ENCODE results near the gene MXRA8. TPM values are rescaled to one million over a fixed set of nuclear protein-coding genes. Genes with fewer than 3 reads are reported as not detected.

MXRA8 gene
- total and polyA plus RNA-seq, 7 experiments from 2014 or later: 0.39 to 2.2 (median 0.86) TPM

DNA sequence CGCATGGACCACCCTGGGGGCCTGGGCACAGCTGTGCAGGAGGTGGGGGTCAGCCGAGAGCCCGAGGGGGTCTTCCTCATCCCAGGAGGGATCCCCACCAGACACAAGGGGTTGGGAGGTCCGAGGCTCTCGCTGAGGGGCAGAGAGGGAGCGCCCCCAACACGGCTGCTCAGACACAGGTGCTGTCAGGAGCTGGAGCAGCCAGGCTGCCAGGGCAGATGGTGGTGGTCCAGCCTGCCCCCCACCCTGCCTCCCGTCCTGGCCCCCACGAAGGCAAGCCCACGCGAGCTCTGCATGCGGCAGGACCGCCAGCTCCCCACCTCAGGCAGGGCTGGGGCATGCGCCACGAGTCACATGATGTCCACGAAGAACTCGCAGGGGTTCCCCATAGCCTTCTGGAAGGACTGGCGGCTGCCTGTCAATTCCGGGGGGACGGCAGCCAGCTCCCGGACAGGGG, 22.5 kb downstream of the MXRA8 start:
- no peak for DNase-seq
- POLR2A ChIA-PET: interaction anchor here (0.7 to 1.3 kb wide), 2 partner anchors 12 to 16 kb away, joined by 3 read pairs; no protein-coding TSS in a partner anchor
- Histone ChIP-seq H3K27ac (ENCODE audit: low read depth, low read length) (no peak overlapping the region), H3K4me1 (ENCODE audit: control insufficient read depth in 2 of 2, insufficient read depth in 2 of 2, low read length in 2 of 2) (no peaks in the 10 kb centered on the region), H3K27me3 (ENCODE audit: control insufficient read depth in 2 of 2, insufficient read depth in 2 of 2, low read length in 2 of 2) (no peaks in the 10 kb centered on the region), H3K4me3 (ENCODE audit: low read length) (no peak overlapping the region), H3K9me3 (ENCODE audit: control insufficient read depth in 2 of 3, low read length in 3 of 3) (no peaks in the 10 kb centered on the region), H3K36me3 (ENCODE audit: control insufficient read depth in 2 of 3, insufficient read depth in 3 of 3, low read length in 3 of 3) (peaks cover 0 to 23% (median 0%) of the 10 kb centered on the region in 3 experiments)
- no peak for ATAC-seq
- no peak overlapping the region for H3K27ac Mint-ChIP-seq
- H3K4me3 Mint-ChIP-seq: no peak overlapping the region
- H3K4me1 Mint-ChIP-seq: no peaks in the 10 kb centered on the region
- intact Hi-C loops (cut with micrococcal nuclease): no loop called here
- H3K27me3 Mint-ChIP-seq: no peaks in the 10 kb centered on the region
- CTCF ChIA-PET: no interaction called here
- H3K9me3 Mint-ChIP-seq: peaks cover 0 to 3% (median 0%) of the 10 kb centered on the region in 11 donors
- H3K36me3 Mint-ChIP-seq: peaks cover 0 to 5% (median 0%) of the 10 kb centered on the region in 5 donors

DNA sequence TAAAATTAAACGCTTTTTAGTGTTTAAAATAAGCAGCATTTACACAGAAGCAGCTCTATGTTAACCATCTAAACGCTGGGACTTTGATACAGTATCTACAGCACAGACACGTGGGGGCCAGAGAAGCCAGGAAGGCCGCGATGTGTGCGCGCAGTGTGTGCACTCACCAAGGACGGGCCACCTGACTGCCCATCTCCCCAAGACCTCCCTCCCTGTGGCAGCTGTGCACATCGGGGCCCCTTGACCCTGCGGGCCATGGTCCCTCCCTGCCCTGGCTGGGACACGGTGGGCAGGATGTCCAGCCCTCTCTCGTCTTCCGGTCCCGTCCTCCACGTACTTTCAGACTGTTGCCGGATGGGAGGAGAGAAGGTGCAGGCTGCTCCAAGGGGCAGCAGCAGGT, 23.1 kb downstream of the MXRA8 start:
- H3K9me3 Mint-ChIP-seq: no peaks in the 10 kb centered on the region
- POLR2A ChIA-PET: interaction anchor here (1.3 kb wide), 1 partner anchor 13 kb away, joined by 3 read pairs; no protein-coding TSS in a partner anchor
- no peak overlapping the region for H3K4me3 Mint-ChIP-seq
- H3K4me1 Mint-ChIP-seq: no peaks in the 10 kb centered on the region
- H3K27me3 Mint-ChIP-seq: no peaks in the 10 kb centered on the region
- Histone ChIP-seq H3K4me1 (ENCODE audit: control insufficient read depth in 2 of 2, insufficient read depth in 2 of 2, low read length in 2 of 2) (no peaks in the 10 kb centered on the region), H3K9me3 (ENCODE audit: control insufficient read depth in 2 of 3, low read length in 3 of 3) (no peaks in the 10 kb centered on the region), H3K27ac (ENCODE audit: low read depth, low read length) (no peak overlapping the region), H3K4me3 (ENCODE audit: low read length) (no peak overlapping the region), H3K27me3 (ENCODE audit: control insufficient read depth in 2 of 2, insufficient read depth in 2 of 2, low read length in 2 of 2) (no peaks in the 10 kb centered on the region), H3K36me3 (ENCODE audit: control insufficient read depth in 2 of 3, insufficient read depth in 3 of 3, low read length in 3 of 3) (peaks cover 0 to 21% (median 0%) of the 10 kb centered on the region in 3 experiments)
- CTCF ChIA-PET: no interaction called here
- ATAC-seq (no peak), DNase-seq (no peak)
- H3K27ac Mint-ChIP-seq: no peak overlapping the region
- H3K36me3 Mint-ChIP-seq: peaks cover 0 to 4% (median 0%) of the 10 kb centered on the region in 5 donors
- intact Hi-C loops (cut with micrococcal nuclease): no loop called here

DNA sequence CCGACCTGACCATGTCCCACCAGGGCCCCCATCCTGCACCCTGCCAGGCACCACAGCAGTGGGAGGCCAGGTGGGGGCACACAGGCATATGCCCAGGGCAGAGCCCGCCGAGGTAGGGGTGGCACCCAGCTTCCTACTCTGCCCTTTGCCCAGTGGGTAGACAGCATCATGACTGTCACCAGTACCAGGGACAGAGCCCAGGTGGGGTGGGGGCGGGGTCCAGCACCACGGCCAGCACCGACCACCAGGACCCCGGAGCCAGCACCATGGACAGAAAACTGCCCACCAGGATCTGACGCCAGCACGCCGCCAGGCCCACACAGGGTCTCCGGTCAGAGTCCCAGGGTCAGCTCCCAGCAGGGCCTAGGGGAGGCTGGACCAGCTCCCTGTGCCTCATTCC, 23.5 kb downstream of the MXRA8 start:
- Mint-ChIP-seq H3K27me3 (no peaks in the 10 kb centered on the region), H3K4me1 (peaks cover 0 to 2% (median under 1%) of the 10 kb centered on the region in 7 donors)
- CTCF ChIA-PET: no interaction called here

DNA sequence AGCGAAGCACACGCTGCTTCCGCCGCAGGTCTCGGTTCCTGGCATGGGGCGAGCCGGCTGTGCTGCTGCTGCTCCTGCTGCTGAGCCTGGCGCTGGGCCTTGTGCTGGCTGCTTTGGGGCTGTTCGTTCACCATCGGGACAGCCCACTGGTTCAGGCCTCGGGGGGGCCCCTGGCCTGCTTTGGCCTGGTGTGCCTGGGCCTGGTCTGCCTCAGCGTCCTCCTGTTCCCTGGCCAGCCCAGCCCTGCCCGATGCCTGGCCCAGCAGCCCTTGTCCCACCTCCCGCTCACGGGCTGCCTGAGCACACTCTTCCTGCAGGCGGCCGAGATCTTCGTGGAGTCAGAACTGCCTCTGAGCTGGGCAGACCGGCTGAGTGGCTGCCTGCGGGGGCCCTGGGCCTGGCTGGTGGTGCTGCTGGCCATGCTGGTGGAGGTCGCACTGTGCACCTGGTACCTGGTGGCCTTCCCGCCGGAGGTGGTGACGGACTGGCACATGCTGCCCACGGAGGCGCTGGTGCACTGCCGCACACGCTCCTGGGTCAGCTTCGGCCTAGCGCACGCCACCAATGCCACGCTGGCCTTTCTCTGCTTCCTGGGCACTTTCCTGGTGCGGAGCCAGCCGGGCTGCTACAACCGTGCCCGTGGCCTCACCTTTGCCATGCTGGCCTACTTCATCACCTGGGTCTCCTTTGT, 24.7 kb downstream of the MXRA8 start:
- Mint-ChIP-seq H3K4me1 (peaks cover 0 to 7% (median 4%) of the 10 kb centered on the region in 7 donors), H3K27me3 (no peaks in the 10 kb centered on the region), H3K27ac (no peak overlapping the region), H3K4me3 (no peak overlapping the region), H3K36me3 (peaks cover 0 to 5% (median 0%) of the 10 kb centered on the region in 5 donors), H3K9me3 (no peaks in the 10 kb centered on the region)
- H3K27ac ChIP-seq (ENCODE audit: low read depth, low read length): no peak overlapping the region
- ChIA-PET CTCF (no interaction called here), POLR2A (no interaction called here)
- H3K9me3 ChIP-seq (ENCODE audit: control insufficient read depth in 2 of 3, low read length in 3 of 3): no peaks in the 10 kb centered on the region
- no peaks in the 10 kb centered on the region for H3K27me3 ChIP-seq (ENCODE audit: control insufficient read depth in 2 of 2, insufficient read depth in 2 of 2, low read length in 2 of 2)
- ATAC-seq (no peak), DNase-seq (no peak)
- intact Hi-C loops (cut with micrococcal nuclease): no loop called here
- H3K4me3 ChIP-seq (ENCODE audit: low read length): no peak overlapping the region
- peaks cover 0 to 15% (median 0%) of the 10 kb centered on the region in 3 experiments for H3K36me3 ChIP-seq (ENCODE audit: control insufficient read depth in 2 of 3, insufficient read depth in 3 of 3, low read length in 3 of 3)
- no peaks in the 10 kb centered on the region for H3K4me1 ChIP-seq (ENCODE audit: control insufficient read depth in 2 of 2, insufficient read depth in 2 of 2, low read length in 2 of 2)

More for the DNA sequence above, 23.5 kb downstream of the MXRA8 start:
- Histone ChIP-seq H3K9me3 (ENCODE audit: control insufficient read depth in 2 of 3, low read length in 3 of 3) (no peaks in the 10 kb centered on the region), H3K36me3 (ENCODE audit: control insufficient read depth in 2 of 3, insufficient read depth in 3 of 3, low read length in 3 of 3) (peaks cover 0 to 17% (median 0%) of the 10 kb centered on the region in 3 experiments), H3K27ac (ENCODE audit: low read depth, low read length) (no peak overlapping the region), H3K4me1 (ENCODE audit: control insufficient read depth in 2 of 2, insufficient read depth in 2 of 2, low read length in 2 of 2) (no peaks in the 10 kb centered on the region), H3K4me3 (ENCODE audit: low read length) (no peak overlapping the region), H3K27me3 (ENCODE audit: control insufficient read depth in 2 of 2, insufficient read depth in 2 of 2, low read length in 2 of 2) (no peaks in the 10 kb centered on the region)
- POLR2A ChIA-PET: no interaction called here
- Mint-ChIP-seq H3K9me3 (no peaks in the 10 kb centered on the region), H3K27ac (no peak overlapping the region), H3K4me3 (no peak overlapping the region), H3K36me3 (peaks cover 0 to 4% (median 0%) of the 10 kb centered on the region in 5 donors)
- intact Hi-C loops (cut with micrococcal nuclease): no loop called here
- ATAC-seq (no peak), DNase-seq (no peak)

DNA sequence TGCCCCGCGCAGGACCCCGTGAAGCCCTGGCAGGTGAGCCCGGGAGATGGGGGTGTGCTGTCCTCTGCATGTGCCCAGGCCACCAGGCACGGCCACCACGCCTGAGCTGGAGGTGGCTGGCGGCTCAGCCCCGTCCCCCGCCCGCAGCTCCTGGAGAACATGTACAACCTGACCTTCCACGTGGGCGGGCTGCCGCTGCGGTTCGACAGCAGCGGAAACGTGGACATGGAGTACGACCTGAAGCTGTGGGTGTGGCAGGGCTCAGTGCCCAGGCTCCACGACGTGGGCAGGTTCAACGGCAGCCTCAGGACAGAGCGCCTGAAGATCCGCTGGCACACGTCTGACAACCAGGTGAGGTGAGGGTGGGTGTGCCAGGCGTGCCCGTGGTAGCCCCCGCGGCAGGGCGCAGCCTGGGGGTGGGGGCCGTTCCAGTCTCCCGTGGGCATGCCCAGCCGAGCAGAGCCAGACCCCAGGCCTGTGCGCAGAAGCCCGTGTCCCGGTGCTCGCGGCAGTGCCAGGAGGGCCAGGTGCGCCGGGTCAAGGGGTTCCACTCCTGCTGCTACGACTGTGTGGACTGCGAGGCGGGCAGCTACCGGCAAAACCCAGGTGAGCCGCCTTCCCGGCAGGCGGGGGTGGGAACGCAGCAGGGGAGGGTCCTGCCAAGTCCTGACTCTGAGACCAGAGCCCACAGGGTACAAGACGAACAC, 25.4 kb downstream of the MXRA8 start:
- DNase-seq (no peak), ATAC-seq (no peak)
- H3K27me3 ChIP-seq (ENCODE audit: control insufficient read depth in 2 of 2, insufficient read depth in 2 of 2, low read length in 2 of 2): no peaks in the 10 kb centered on the region
- Mint-ChIP-seq H3K4me3 (no peak overlapping the region), H3K36me3 (peaks cover 0 to 5% (median 0%) of the 10 kb centered on the region in 5 donors), H3K4me1 (peaks cover 0 to 7% (median 4%) of the 10 kb centered on the region in 7 donors), H3K9me3 (no peaks in the 10 kb centered on the region), H3K27ac (no peak overlapping the region), H3K27me3 (no peaks in the 10 kb centered on the region)
- ChIA-PET POLR2A (no interaction called here), CTCF (no interaction called here)
- no peak overlapping the region for H3K27ac ChIP-seq (ENCODE audit: low read depth, low read length)
- no peak overlapping the region for H3K4me3 ChIP-seq (ENCODE audit: low read length)
- no peaks in the 10 kb centered on the region for H3K4me1 ChIP-seq (ENCODE audit: control insufficient read depth in 2 of 2, insufficient read depth in 2 of 2, low read length in 2 of 2)
- intact Hi-C loops (cut with micrococcal nuclease): no loop called here
- H3K9me3 ChIP-seq (ENCODE audit: control insufficient read depth in 2 of 3, low read length in 3 of 3): no peaks in the 10 kb centered on the region
- H3K36me3 ChIP-seq (ENCODE audit: control insufficient read depth in 2 of 3, insufficient read depth in 3 of 3, low read length in 3 of 3): peaks cover 0 to 17% (median 0%) of the 10 kb centered on the region in 3 experiments

DNA sequence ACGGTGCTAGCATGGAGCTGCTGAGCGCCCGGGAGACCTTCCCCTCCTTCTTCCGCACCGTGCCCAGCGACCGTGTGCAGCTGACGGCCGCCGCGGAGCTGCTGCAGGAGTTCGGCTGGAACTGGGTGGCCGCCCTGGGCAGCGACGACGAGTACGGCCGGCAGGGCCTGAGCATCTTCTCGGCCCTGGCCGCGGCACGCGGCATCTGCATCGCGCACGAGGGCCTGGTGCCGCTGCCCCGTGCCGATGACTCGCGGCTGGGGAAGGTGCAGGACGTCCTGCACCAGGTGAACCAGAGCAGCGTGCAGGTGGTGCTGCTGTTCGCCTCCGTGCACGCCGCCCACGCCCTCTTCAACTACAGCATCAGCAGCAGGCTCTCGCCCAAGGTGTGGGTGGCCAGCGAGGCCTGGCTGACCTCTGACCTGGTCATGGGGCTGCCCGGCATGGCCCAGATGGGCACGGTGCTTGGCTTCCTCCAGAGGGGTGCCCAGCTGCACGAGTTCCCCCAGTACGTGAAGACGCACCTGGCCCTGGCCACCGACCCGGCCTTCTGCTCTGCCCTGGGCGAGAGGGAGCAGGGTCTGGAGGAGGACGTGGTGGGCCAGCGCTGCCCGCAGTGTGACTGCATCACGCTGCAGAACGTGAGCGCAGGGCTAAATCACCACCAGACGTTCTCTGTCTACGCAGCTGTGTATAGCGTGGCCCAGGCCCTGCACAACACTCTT, 26.2 kb downstream of the MXRA8 start:
- intact Hi-C loops (cut with micrococcal nuclease): no loop called here
- Histone ChIP-seq H3K4me1 (ENCODE audit: control insufficient read depth in 2 of 2, insufficient read depth in 2 of 2, low read length in 2 of 2) (no peaks in the 10 kb centered on the region), H3K36me3 (ENCODE audit: control insufficient read depth in 2 of 3, insufficient read depth in 3 of 3, low read length in 3 of 3) (peaks cover 0 to 20% (median 0%) of the 10 kb centered on the region in 3 experiments), H3K27me3 (ENCODE audit: control insufficient read depth in 2 of 2, insufficient read depth in 2 of 2, low read length in 2 of 2) (no peaks in the 10 kb centered on the region), H3K27ac (ENCODE audit: low read depth, low read length) (no peak overlapping the region), H3K4me3 (ENCODE audit: low read length) (no peak overlapping the region), H3K9me3 (ENCODE audit: control insufficient read depth in 2 of 3, low read length in 3 of 3) (no peaks in the 10 kb centered on the region)
- Mint-ChIP-seq H3K4me3 (no peak overlapping the region), H3K9me3 (no peaks in the 10 kb centered on the region), H3K27me3 (no peaks in the 10 kb centered on the region), H3K4me1 (peaks cover 0 to 7% (median 4%) of the 10 kb centered on the region in 7 donors), H3K36me3 (peaks cover 0 to 5% (median 0%) of the 10 kb centered on the region in 5 donors), H3K27ac (no peak overlapping the region)
- ChIA-PET POLR2A (no interaction called here), CTCF (no interaction called here)
- DNase-seq (no peak), ATAC-seq (no peak)

All from naive thymus-derived CD4-positive, alpha-beta T cell (primary cell).